Neuronal stem cell (in vitro differentiated cells): Measurements from ENCODE around the gene ZP1.

Experiments
- DNase-seq: peaks from one replicate; pipeline ENCODE4 v3.0.0-alpha.2; 2013; ENCODE audit warnings: low spot score
- H2AFZ ChIP-seq: one replicate; pipeline ENCODE4 v1.6.1; 2013; ENCODE audit warnings: mild to moderate bottlenecking, low read length, inconsistent platforms
- H2AK5ac ChIP-seq: 2 replicates; pipeline ENCODE4 v1.6.1; 2013; ENCODE audit warnings: low read depth, mild to moderate bottlenecking, inconsistent platforms, low read length, moderate library complexity, mixed read lengths
- H2BK120ac ChIP-seq: 2 replicates; pipeline ENCODE4 v1.6.1; 2013; ENCODE audit warnings: low read depth, mild to moderate bottlenecking, inconsistent platforms, low read length, moderate library complexity, mixed read lengths
- H2BK12ac ChIP-seq: one replicate; pipeline ENCODE4 v1.6.1; 2013; ENCODE audit warnings: low read length, inconsistent platforms
- H2BK15ac ChIP-seq: 2 replicates; pipeline ENCODE4 v1.6.1; 2013; ENCODE audit warnings: mild to moderate bottlenecking, low read length, inconsistent platforms, mixed read lengths
- H2BK5ac ChIP-seq: one replicate; pipeline ENCODE4 v1.6.1; 2013; ENCODE audit warnings: inconsistent platforms, mild to moderate bottlenecking, low read length, moderate library complexity
- H3K14ac ChIP-seq: one replicate; pipeline ENCODE4 v1.6.1; 2013; ENCODE audit warnings: low read length, inconsistent platforms
- H3K18ac ChIP-seq: 2 replicates; pipeline ENCODE4 v1.6.1; 2013; ENCODE audit warnings: low read length, inconsistent platforms
- H3K23ac ChIP-seq: 2 replicates; pipeline ENCODE4 v1.6.1; 2013; ENCODE audit warnings: low read depth, mild to moderate bottlenecking, mixed read lengths, low read length, inconsistent platforms; ENCODE audit not compliant: poor library complexity
- H3K27ac ChIP-seq: replicated peaks from 3 replicates; pipeline ENCODE4 v1.5.1; 2013; ENCODE audit warnings: low read length, inconsistent platforms
- H3K27me3 ChIP-seq, 3 experiments: 2 replicates each; pipeline ENCODE4 v1.6.1; 2013; ENCODE audit warnings: low read length in 3 of 3, mild to moderate bottlenecking in 2 of 3, inconsistent platforms in 1 of 3, low read depth in 1 of 3, mixed read lengths in 1 of 3, moderate library complexity in 1 of 3; ENCODE audit not compliant: control insufficient read depth in 3 of 3, insufficient read depth in 3 of 3
- H3K36me3 ChIP-seq, 2 donors: replicated peaks in 1 of 2; 2 replicates each; pipeline ENCODE4 v1.6.1; 2013; ENCODE audit warnings: low read length in 2 of 2; ENCODE audit not compliant: control insufficient read depth in 2 of 2, insufficient read depth in 2 of 2
- H3K4ac ChIP-seq: 2 replicates; pipeline ENCODE4 v1.6.1; 2013; ENCODE audit warnings: inconsistent platforms, mild to moderate bottlenecking, low read length, moderate library complexity
- H3K4me1 ChIP-seq, 2 donors: 1 replicate in 1 of 2; 2 replicates in 1 of 2; pipeline ENCODE4 v1.6.1; 2013; ENCODE audit warnings: low read length in 2 of 2, low read depth in 1 of 2; ENCODE audit not compliant: control insufficient read depth in 2 of 2, insufficient read depth in 1 of 2
- H3K4me2 ChIP-seq: one replicate; pipeline ENCODE4 v1.6.1; 2013; ENCODE audit warnings: mild to moderate bottlenecking, low read length, inconsistent platforms; ENCODE audit not compliant: insufficient read depth, poor library complexity, severe bottlenecking
- H3K4me3 ChIP-seq, 2 donors: 2 replicates each; pipeline ENCODE4 v1.5.1; 2013; ENCODE audit warnings: low read length in 2 of 2, mild to moderate bottlenecking in 2 of 2, inconsistent platforms in 1 of 2, moderate library complexity in 1 of 2
- H3K79me1 ChIP-seq: one replicate; pipeline ENCODE4 v1.6.1; 2013; ENCODE audit warnings: low read depth, mild to moderate bottlenecking, inconsistent platforms, low read length, moderate library complexity
- H3K9ac ChIP-seq: one replicate; pipeline ENCODE4 v1.6.1; 2013; ENCODE audit warnings: mild to moderate bottlenecking, low read depth, low read length, inconsistent platforms; ENCODE audit not compliant: poor library complexity
- H3K9me3 ChIP-seq, 2 donors: replicated peaks in 1 of 2; 2 replicates each; pipeline versions ENCODE3 to v1.6.1; 2013; ENCODE audit warnings: low read length in 2 of 2, mild to moderate bottlenecking in 2 of 2, inconsistent platforms in 1 of 2, low read depth in 1 of 2, mixed read lengths in 1 of 2, moderate library complexity in 1 of 2; ENCODE audit not compliant: control insufficient read depth in 2 of 2, insufficient read depth in 1 of 2
- H4K8ac ChIP-seq: one replicate; pipeline ENCODE4 v1.6.1; 2013; ENCODE audit warnings: low read depth, mild to moderate bottlenecking, inconsistent platforms, low read length, moderate library complexity
- H4K91ac ChIP-seq: one replicate; pipeline ENCODE4 v1.6.1; 2013; ENCODE audit warnings: low read length, low read depth, mild to moderate bottlenecking, inconsistent platforms; ENCODE audit not compliant: poor library complexity
- WGBS, 2 donors: extraction: QIAGEN DNeasy Blood & Tissue Kit; methylation state at CpG; one replicate each; pipeline ENCODE4 v1.1.7; 2013; ENCODE audit warnings: missing lambda C conversion rate in 2 of 2, mixed read lengths in 1 of 2; ENCODE audit not compliant: insufficient read length in 2 of 2, insufficient replicate concordance in 1 of 2; ENCODE audit errors: extremely low coverage in 2 of 2; 5-methylcytosine and 5-hydroxymethylcytosine counted together

The ZP1 gene

GRCh38 chr11:60862171-60862570, 5.2 kb upstream of the ZP1 start:
- Histone ChIP-seq H3K4me3 (no peak overlapping the region), H2BK5ac (no peak overlapping the region), H3K9me3 (no peaks in the 10 kb centered on the region), H3K36me3 (no peaks in the 10 kb centered on the region), H3K18ac (no peak overlapping the region), H2BK15ac (no peak overlapping the region), H4K91ac (no peak overlapping the region), H3K4me1 (peaks cover 0 to 4% of the 10 kb centered on the region in 2 donors), H2BK120ac (no peak overlapping the region), H3K27me3 (peaks cover 0 to under 1% (median 0%) of the 10 kb centered on the region in 3 experiments), H2AFZ (no peak overlapping the region), H3K9ac (no peak overlapping the region), H3K14ac (no peak overlapping the region), H3K27ac (no peak overlapping the region), H2AK5ac (no peak overlapping the region), H3K79me1 (no peaks in the 10 kb centered on the region), H3K4ac (no peak overlapping the region), H3K4me2 (no peak overlapping the region), H3K23ac (no peak overlapping the region), H4K8ac (no peak overlapping the region), H2BK12ac (no peak overlapping the region)
- DNase-seq: no peak
- WGBS, 2 donors: no CpG with 5 or more reads among the region's 9 CpGs

GRCh38 chr11:60863550-60864521, 3.5 kb upstream of the ZP1 start:
- Histone ChIP-seq H2BK120ac (no peak overlapping the region), H3K27me3 (peaks cover 0 to 5% (median 0%) of the 10 kb centered on the region in 3 experiments), H3K27ac (no peak overlapping the region), H3K4ac (no peak overlapping the region), H3K9me3 (no peaks in the 10 kb centered on the region), H4K8ac (no peak overlapping the region), H2BK5ac (no peak overlapping the region), H3K4me2 (no peak overlapping the region), H2AFZ (no peak overlapping the region), H3K4me3 (no peak overlapping the region), H2BK15ac (no peak overlapping the region), H2BK12ac (no peak overlapping the region), H3K36me3 (no peaks in the 10 kb centered on the region), H2AK5ac (no peak overlapping the region), H3K14ac (no peak overlapping the region), H3K9ac (no peak overlapping the region), H3K18ac (no peak overlapping the region), H4K91ac (no peak overlapping the region), H3K23ac (no peak overlapping the region), H3K4me1 (peaks cover 0 to 4% of the 10 kb centered on the region in 2 donors), H3K79me1 (no peaks in the 10 kb centered on the region)
- no CpG with 5 or more reads among the region's 16 CpGs for WGBS, 2 donors
- no peak for DNase-seq

- H3K18ac ChIP-seq: no peak overlapping the region
Measured at GRCh38 chr11:60864856-60865513, 2.4 kb upstream of the ZP1 start.

More at GRCh38 chr11:60864856-60865513, 2.4 kb upstream of the ZP1 start:
- Histone ChIP-seq H3K23ac (peak overlapping the region; percentile 11), H4K8ac (no peak overlapping the region), H3K9me3 (no peaks in the 10 kb centered on the region), H2BK120ac (no peak overlapping the region), H3K4ac (no peak overlapping the region), H3K4me1 (peaks cover 0 to 4% of the 10 kb centered on the region in 2 donors), H3K4me2 (no peak overlapping the region), H2AK5ac (no peak overlapping the region), H2BK15ac (no peak overlapping the region), H3K79me1 (no peaks in the 10 kb centered on the region), H3K14ac (peak overlapping the region; percentile 25), H3K36me3 (no peaks in the 10 kb centered on the region), H3K27me3 (peaks cover 0 to 5% (median 0%) of the 10 kb centered on the region in 3 experiments), H2BK5ac (no peak overlapping the region), H3K4me3 (no peak overlapping the region), H4K91ac (no peak overlapping the region), H2AFZ (no peak overlapping the region), H3K27ac (no peak overlapping the region), H3K9ac (no peak overlapping the region), H2BK12ac (no peak overlapping the region)
- no peak for DNase-seq
- WGBS, 2 donors: no CpG with 5 or more reads among the region's 7 CpGs
